GM15510 (cell line): ENCODE measurements around the gene PACSIN2.

Experiments used
- POLR2A ChIP-seq: IDR thresholded peaks from 3 replicates; pipeline ENCODE4 v1.6.1; 2011; ENCODE audit warnings: borderline replicate concordance; ENCODE audit not compliant: insufficient read length; ENCODE audit errors: extremely low read depth

PACSIN2 gene

DNA sequence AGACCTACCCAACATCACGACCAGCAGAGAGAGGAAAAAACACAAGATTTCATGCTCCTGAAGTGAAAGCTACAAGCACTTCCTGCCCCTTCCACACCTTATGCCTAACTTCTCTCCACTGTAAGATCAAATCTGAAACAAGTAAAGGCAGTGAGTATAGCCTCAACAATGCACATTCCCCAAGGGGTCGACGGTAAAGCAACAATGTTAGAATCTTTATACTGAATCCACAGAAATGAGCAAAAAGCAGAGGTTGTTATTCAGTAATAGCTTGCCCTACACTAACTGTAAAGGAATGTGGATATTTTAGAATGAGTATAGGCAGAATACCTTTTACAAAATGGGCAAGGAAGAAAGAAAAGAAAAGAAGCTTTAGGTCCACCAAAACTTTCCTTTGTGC is 173.5 kb downstream of the PACSIN2 start:
- TF ChIP-seq POLR2A: no peak

DNA sequence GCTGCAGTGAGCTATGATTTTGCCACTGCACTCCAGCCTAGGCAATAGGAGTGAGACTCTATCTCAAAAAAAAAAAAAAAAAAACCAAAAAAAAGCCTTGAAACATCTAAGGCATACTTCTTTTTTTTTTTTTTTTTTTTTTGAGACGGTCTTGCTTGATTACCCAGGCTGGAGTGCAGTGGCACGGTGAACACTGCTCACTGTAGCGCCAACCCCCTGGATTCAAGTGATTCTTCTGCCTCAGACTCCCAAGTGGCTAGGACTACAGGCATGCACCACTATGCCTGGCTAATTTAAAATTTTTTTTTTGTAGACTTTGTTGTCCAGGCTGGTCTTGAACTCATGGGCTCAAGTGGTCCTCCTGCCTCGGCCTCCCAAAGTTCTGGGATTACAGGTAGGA is 177.4 kb downstream of the PACSIN2 start:
- TF ChIP-seq POLR2A: no peak

DNA sequence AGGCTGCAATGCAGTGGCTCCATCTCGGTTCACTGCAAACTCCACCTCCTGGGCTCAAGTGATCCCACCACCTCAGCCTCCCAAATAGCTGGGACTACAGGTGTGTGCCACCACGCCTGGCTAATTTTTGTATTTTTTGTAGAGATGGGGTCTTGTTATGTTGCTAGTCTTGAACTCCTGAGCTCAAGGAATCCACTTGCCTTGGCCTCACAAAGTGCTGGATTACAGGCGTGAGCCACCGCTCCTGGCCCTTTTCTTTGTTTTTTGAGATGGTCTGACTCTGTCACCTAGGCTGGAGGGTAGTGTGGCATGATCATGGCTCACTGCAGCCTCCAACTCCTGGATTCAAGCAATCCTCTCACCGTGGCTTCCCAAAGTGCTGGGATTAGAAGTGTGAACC is 178.9 kb downstream of the PACSIN2 start:
- TF ChIP-seq POLR2A: no peak

DNA sequence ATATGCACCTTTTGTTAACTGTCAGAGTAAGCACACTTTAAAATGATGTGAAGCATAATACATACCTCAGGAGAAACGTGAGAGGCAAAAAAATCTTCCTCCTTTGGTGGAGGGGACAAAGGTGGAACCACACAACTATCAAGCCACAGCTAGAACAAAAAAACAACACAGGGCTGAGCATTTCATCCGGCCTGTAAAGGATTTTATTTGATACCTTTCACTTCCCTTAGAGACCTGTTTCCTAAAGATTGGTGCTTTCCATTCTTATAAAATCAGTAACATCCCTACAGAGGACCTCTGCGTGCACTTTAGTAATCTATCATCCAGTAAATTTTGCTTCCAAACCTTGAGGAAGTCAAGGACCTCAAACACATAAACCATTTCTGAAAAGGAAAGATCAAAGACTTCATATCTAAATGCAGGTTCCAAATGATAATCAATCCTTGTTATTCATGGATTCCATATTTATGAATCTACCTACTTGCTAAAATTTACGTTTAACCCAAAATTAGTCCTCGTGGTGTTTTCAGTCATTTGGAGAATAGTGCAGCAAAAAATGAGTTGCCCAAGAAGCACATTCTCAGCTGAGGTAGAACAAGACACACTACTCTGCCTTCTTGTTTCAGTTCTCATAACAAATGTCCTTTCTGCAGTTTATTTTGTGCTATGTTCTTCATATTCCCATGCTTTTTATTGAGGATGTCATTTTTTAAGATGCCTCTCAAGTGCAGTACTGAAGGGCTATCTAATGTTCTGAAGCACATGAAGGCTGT is 180.6 kb downstream of the PACSIN2 start:
- TF ChIP-seq POLR2A: no peak

DNA sequence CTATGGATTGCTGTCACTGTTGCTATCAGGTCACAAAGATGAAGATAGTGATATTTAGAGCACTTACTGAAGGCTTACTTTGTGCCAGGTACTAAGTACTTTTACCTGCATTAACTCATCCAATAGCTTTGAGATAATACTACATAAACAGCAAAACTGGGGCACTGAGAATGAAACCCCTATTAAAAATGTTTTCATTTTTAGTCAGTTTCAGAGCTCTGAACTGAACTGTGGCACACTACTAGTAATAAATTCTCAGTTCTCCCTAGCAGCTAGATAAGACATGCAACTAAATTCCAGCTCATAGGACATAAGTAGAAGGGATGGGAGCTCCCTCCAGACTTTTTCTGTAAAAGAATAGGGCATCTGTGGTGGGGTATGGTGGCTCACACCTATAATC is 181.8 kb downstream of the PACSIN2 start:
- TF ChIP-seq POLR2A: no peak

DNA sequence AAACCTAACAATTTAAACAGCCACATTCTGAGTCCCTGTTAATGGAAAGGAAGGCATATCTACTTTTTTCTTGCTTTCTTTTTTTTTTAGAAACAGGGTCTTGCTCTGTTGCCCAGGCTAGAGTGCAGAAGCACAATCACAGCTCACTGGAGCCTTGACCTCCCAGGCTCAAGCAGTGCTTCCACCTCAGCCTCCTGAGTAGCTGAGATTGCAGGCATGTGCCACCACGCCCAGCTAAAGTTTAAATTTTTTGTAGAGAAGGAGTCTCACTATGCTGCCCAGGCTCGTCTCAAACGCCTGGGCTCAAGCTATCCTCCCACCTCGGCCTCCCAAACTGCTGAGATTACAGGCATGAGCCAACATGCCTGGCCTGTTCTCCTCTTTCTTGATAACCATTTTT is 183.2 kb downstream of the PACSIN2 start:
- TF ChIP-seq POLR2A: no peak

DNA sequence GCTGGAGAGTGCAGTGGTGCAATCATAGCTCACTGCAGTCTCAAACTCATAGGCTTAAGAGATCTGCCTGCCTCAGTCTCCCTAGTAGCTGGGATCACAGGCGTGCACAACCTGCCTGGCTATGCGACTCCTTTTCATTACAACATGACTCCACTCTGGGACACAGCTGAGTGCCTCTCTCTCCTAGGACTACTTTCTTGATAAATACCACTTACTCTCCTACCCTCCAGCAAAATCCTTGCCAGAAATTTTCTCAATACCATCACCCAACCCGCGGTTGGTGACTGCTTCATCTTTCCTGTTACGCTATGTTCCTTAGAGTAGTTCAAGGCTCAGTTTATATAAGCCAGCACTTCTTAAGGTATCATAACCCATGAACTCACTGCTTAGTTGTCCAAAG is 184.8 kb downstream of the PACSIN2 start:
- TF ChIP-seq POLR2A: no peak

DNA sequence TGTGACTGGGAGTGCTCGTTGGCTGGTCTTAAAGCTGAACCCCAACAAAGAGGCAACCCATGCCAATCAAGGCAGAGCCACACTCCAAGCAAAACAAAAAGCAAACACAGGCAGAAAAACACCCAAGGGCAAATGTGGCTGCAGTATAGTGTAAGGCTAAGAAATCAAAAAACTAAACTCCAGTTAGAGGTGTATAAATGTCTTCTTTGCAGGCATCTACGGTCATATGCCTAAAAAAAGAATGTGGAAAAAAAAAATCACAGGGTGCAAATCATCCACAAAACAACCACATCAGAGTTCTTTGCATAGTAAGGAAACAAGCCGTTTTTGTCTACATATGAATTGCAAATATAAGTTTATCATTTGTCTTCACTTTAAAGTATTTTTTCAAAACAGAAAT is 185.6 kb downstream of the PACSIN2 start:
- TF ChIP-seq POLR2A: no peak

DNA sequence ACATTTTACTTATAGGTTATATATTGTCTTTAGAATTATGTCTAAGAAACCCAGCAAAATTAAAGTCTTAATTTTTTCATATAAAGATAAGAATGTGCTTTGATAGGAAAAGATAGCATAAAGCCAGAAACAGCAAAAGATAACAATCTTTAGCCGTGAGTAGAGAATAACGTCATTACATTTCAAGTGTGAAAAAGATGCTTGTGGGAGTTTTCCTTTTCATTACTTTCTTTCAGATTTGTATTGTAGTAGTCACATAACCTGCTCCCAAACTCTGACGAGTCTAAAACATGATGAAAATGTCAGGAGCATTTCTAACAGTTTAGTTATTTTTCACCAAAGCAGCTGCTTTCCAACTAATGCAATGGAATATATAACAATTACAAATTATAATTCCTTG is 189.2 kb downstream of the PACSIN2 start:
- TF ChIP-seq POLR2A: no peak

DNA sequence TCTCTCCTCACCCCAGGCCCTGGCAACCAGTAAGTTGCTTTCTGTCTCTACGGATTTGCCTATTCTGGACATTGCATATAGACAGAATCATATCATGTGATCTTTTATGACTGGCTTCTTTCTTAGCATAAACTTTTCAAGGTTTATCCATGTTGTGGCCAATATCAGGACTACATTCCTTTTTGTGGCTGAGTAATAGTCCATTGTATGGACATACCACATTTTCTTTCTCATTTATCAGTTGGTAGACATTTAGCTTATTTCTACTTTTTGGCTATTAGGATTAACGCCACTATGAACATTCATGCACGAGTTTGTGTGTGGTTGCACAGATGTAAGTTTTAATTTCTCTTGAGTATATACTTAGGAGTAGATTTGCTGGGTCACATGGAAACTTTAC is 193.6 kb downstream of the PACSIN2 start:
- no peak for TF ChIP-seq POLR2A

DNA sequence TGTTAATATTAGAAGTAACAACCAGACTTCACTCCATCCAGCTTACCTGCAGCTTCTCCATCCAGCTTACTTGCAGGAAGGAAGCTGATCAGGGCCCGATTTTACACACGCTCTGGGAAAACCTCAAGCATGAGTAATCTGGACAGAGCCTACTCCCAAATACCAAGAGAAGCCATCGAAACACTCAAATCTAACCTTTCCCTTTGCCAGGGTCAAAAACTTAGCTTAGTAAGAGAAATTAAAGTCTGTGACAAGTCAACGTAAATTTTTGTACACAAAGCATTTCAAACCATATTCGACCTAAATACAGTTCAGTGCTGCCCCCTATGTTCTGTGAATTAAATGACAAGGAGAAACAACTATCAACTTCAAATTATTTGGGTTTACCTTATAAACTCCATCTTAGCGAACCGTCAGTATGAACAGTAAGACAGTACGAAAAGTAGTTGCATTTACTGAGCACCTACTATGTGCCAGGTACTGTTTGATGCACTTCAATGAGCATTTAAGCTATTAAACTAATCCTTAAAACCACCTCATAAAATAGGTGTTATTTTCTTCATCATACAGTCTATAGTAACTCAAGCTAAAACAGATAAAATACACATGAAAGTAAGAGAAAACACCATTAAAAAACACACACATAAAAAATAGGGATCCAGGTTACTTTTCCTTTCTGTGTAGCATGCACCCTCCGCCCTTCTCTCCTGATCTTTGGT is 194.7 kb downstream of the PACSIN2 start:
- no peak for TF ChIP-seq POLR2A
